Measurements from ENCODE around the gene SP6.

The SP6 gene

GRCh38 chr17:47807421-47807820, 43.5 kb downstream of the SP6 start:
- Histone ChIP-seq H3K27ac (ENCODE audit: low read depth, low read length) (no peak overlapping the region), H3K27me3 (ENCODE audit: insufficient read depth, low read length) (peaks cover 4% of the 10 kb centered on the region; the same call in 1 of the 2 replicates), H3K4me1 (ENCODE audit: insufficient read depth, low read length) (peaks cover 4% of the 10 kb centered on the region; the same call in 1 of the 2 replicates), H3K9ac (ENCODE audit: low read depth, low read length) (no peak overlapping the region), H3K9me3 (ENCODE audit: insufficient read depth, low read depth, low read length) (no peaks in the 10 kb centered on the region), H3K36me3 (ENCODE audit: insufficient read depth, low read length) (peaks cover 6% of the 10 kb centered on the region), H3K4me3 (ENCODE audit: low read length) (no peak overlapping the region)
- 85% methylated on average over 11 of the region's 11 CpGs for WGBS

DNA sequence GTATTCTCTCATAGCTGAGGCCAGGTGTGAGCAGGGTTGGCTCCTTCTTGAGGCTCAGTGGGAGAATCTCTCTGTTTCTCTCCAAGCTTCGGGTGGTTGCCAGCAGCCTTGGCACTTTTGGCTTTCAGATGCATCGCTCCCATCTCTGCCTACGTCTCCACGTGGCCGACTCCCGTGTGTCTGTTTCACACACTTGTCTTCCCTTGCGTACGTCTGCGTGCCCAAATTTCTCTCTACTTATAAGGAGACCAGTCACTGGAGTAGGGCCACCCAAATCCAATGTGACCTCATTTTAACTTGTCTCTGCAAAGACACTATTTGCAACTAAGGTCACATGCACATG, 44.1 kb downstream of the SP6 start:
- no peak overlapping the region for H3K9ac ChIP-seq (ENCODE audit: low read depth, low read length)
- H3K4me1 ChIP-seq (ENCODE audit: insufficient read depth, low read length) = peaks cover 4% of the 10 kb centered on the region; the same call in 1 of the 2 replicates
- peaks cover 4% of the 10 kb centered on the region; the same call in 1 of the 2 replicates for H3K27me3 ChIP-seq (ENCODE audit: insufficient read depth, low read length)
- H3K4me3 ChIP-seq (ENCODE audit: low read length) = no peak overlapping the region
- H3K27ac ChIP-seq (ENCODE audit: low read depth, low read length) = no peak overlapping the region
- H3K9me3 ChIP-seq (ENCODE audit: insufficient read depth, low read depth, low read length) = no peaks in the 10 kb centered on the region
- 94% methylated on average over 9 of the region's 9 CpGs for WGBS
- peaks cover 6% of the 10 kb centered on the region for H3K36me3 ChIP-seq (ENCODE audit: insufficient read depth, low read length)

DNA sequence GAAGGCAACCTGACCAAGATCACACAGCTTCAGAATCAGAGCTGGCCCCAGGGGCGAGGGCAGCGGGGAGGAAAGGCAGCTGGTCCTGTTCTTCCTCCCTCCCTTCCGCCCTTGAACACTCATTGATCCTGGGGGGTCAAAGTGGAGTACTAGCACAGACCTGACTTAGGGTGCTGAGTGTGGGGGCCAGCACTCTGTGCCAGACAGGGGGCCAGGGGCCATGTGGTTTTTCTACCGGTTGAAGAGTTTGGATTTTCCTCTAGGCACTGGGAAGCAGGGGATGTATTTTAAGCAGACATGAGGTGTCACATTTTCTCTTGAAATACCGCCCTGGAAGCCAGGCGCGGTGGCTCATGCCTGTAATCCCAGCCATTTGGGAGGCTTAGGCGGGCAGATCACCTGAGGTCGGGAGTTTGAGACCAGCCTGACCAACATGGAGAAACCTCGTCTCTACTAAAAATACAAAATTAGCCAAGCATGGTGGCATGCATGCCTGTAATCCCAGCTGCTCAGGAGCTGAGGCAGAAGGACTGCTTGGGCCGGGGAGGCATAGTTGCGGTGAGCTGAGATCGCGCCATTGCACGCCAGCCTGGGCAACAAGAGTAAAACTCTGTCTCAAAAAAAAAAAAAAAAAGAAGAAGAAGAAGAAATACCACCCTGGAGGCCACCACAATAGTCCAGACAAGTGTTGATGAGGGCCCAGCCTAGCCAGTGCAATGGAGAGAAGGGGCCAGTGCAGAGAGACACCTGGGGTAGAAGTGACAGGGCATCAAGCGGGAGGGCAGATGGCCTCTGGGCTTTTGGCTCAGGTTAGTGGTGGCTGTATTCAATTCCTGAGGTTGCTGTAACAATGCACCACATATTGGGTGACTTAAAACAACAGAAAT, 44.7 kb downstream of the SP6 start:
- Histone ChIP-seq H3K9ac (ENCODE audit: low read depth, low read length) (no peak overlapping the region), H3K4me3 (ENCODE audit: low read length) (no peak overlapping the region), H3K4me1 (ENCODE audit: insufficient read depth, low read length) (peaks cover 4% of the 10 kb centered on the region; the same call in 1 of the 2 replicates), H3K36me3 (ENCODE audit: insufficient read depth, low read length) (peaks cover 6% of the 10 kb centered on the region), H3K27ac (ENCODE audit: low read depth, low read length) (no peak overlapping the region), H3K9me3 (ENCODE audit: insufficient read depth, low read depth, low read length) (no peaks in the 10 kb centered on the region), H3K27me3 (ENCODE audit: insufficient read depth, low read length) (peaks cover 4% of the 10 kb centered on the region; the same call in 1 of the 2 replicates)
- 89% methylated on average over 16 of the region's 16 CpGs for WGBS

- WGBS = 72% methylated on average over 3 of the region's 3 CpGs
- H3K9ac ChIP-seq (ENCODE audit: low read depth, low read length) = no peak overlapping the region
- H3K36me3 ChIP-seq (ENCODE audit: insufficient read depth, low read length) = peaks cover 5% of the 10 kb centered on the region
- H3K27ac ChIP-seq (ENCODE audit: low read depth, low read length) = no peak overlapping the region
- H3K9me3 ChIP-seq (ENCODE audit: insufficient read depth, low read depth, low read length) = no peaks in the 10 kb centered on the region
- no peaks in the 10 kb centered on the region for H3K4me1 ChIP-seq (ENCODE audit: insufficient read depth, low read length)
- no peak overlapping the region for H3K4me3 ChIP-seq (ENCODE audit: low read length)
- H3K27me3 ChIP-seq (ENCODE audit: insufficient read depth, low read length) = peaks cover 4% of the 10 kb centered on the region; the same call in 1 of the 2 replicates
Observed at GRCh38 chr17:47804461-47804860, 46.5 kb downstream of the SP6 start.

DNA sequence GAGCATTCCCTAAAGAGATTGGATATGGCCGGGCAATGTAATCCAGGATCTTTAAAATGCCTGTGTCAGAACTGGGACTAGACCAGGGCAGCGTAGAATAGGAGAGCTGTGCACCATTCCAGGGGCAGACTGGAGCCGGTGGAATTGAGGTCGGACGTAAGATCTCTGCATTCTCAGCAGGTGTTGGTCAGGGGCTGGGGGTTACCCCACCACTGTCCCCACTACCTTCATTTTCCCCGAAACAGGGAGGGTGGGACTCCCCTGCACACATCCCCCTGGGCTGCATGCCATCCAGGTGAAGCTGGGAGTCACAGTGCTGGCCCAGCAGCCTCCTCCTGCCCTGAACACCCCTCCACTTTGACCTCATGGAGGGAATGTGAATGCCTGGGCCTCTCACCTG, 47.2 kb downstream of the SP6 start:
- Histone ChIP-seq H3K4me1 (ENCODE audit: insufficient read depth, low read length) (no peaks in the 10 kb centered on the region), H3K9ac (ENCODE audit: low read depth, low read length) (no peak overlapping the region), H3K4me3 (ENCODE audit: low read length) (no peak overlapping the region), H3K27me3 (ENCODE audit: insufficient read depth, low read length) (peaks cover 4% of the 10 kb centered on the region; the same call in 1 of the 2 replicates), H3K9me3 (ENCODE audit: insufficient read depth, low read depth, low read length) (no peaks in the 10 kb centered on the region), H3K36me3 (ENCODE audit: insufficient read depth, low read length) (no peaks in the 10 kb centered on the region), H3K27ac (ENCODE audit: low read depth, low read length) (no peak overlapping the region)
- WGBS = 78% methylated on average over 6 of the region's 6 CpGs

DNA sequence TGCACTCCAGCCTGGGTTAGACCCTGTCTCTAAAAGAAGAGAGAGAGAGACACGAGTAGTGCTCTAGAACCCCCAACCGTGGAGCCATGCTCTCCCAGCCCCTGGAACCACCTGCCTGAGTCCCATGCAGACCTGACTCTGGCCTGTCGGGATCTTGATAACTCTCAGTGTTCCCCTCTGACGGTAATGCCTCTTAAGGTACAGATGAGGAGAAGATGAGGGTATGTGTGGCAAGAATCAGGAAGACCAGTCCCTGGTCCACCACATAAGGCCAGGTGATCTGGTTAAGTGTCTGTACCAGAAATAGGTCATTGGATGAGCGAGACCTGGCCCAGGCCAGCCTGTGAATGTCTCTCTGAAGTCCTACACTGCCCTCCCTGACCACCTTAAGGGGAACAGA, 47.8 kb downstream of the SP6 start:
- Histone ChIP-seq H3K9ac (ENCODE audit: low read depth, low read length) (no peak overlapping the region), H3K9me3 (ENCODE audit: insufficient read depth, low read depth, low read length) (no peaks in the 10 kb centered on the region), H3K27me3 (ENCODE audit: insufficient read depth, low read length) (peaks cover 4% of the 10 kb centered on the region; the same call in 1 of the 2 replicates), H3K4me1 (ENCODE audit: insufficient read depth, low read length) (no peaks in the 10 kb centered on the region), H3K27ac (ENCODE audit: low read depth, low read length) (no peak overlapping the region), H3K4me3 (ENCODE audit: low read length) (no peak overlapping the region), H3K36me3 (ENCODE audit: insufficient read depth, low read length) (no peaks in the 10 kb centered on the region)
- 61% methylated on average over 5 of the region's 5 CpGs for WGBS

GRCh38 chr17:47802341-47803022, 48.5 kb downstream of the SP6 start:
- Histone ChIP-seq H3K27me3 (ENCODE audit: insufficient read depth, low read length) (peaks cover 4% of the 10 kb centered on the region; the same call in 1 of the 2 replicates), H3K4me3 (ENCODE audit: low read length) (no peak overlapping the region), H3K9me3 (ENCODE audit: insufficient read depth, low read depth, low read length) (no peaks in the 10 kb centered on the region), H3K27ac (ENCODE audit: low read depth, low read length) (no peak overlapping the region), H3K4me1 (ENCODE audit: insufficient read depth, low read length) (no peaks in the 10 kb centered on the region), H3K36me3 (ENCODE audit: insufficient read depth, low read length) (no peaks in the 10 kb centered on the region), H3K9ac (ENCODE audit: low read depth, low read length) (no peak overlapping the region)
- 34% methylated on average over 9 of the region's 9 CpGs for WGBS

DNA sequence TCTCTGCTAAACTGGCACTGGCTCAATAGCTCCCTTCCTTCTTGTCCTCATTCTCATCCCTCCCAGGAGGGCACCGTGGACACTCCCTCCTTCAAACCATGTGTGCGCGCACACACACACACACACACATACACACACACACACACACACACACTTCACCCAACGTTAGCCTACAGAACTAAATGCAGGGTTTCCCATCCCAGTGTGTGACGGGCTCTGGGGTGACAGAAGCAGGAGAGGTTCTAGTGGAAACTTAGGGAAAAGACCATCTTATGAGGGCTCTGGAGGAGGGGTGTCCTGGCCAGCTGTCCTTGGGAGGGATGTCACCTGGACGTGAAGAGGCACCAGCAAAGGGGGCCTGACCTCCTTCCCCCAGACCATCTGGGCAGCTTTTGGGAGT, 49.1 kb downstream of the SP6 start:
- no peaks in the 10 kb centered on the region for H3K9me3 ChIP-seq (ENCODE audit: insufficient read depth, low read depth, low read length)
- H3K27me3 ChIP-seq (ENCODE audit: insufficient read depth, low read length) = peaks cover 4% of the 10 kb centered on the region; the same call in 1 of the 2 replicates
- H3K36me3 ChIP-seq (ENCODE audit: insufficient read depth, low read length) = no peaks in the 10 kb centered on the region
- WGBS = 46% methylated on average over 6 of the region's 6 CpGs
- no peaks in the 10 kb centered on the region for H3K4me1 ChIP-seq (ENCODE audit: insufficient read depth, low read length)
- no peak overlapping the region for H3K9ac ChIP-seq (ENCODE audit: low read depth, low read length)
- H3K27ac ChIP-seq (ENCODE audit: low read depth, low read length) = no peak overlapping the region
- H3K4me3 ChIP-seq (ENCODE audit: low read length) = no peak overlapping the region

DNA sequence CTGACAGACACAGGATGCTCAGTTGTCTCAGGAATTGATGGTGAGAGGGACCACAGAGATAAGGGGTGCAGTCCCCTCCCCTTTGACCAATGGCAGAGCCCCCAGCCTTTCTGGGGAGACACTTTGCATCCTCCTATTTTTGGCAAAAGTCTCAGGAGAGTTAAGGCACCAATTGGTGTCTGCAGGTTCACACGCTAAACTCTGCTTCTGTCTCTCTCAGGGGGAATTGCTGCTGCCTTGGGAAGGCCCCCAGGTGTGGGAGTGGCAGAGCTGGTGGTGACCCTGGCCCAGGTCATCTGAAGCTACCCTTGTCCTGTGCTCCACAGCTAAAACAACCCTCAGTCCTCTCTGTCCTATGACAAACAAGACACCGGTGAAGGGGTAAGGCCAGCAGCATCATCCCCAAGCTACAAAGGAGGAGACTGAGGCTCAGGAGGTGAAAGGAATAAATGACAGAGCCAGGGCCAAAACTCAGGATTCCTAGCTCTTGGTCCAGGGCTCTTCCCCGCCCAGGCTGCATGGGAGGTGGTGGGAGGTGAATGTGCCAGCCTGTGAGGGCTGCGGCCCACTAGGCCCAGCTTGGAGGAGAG, 49.7 kb downstream of the SP6 start:
- Histone ChIP-seq H3K4me3 (ENCODE audit: low read length) (no peak overlapping the region), H3K27ac (ENCODE audit: low read depth, low read length) (no peak overlapping the region), H3K9ac (ENCODE audit: low read depth, low read length) (no peak overlapping the region), H3K36me3 (ENCODE audit: insufficient read depth, low read length) (no peaks in the 10 kb centered on the region), H3K27me3 (ENCODE audit: insufficient read depth, low read length) (peaks cover 4% of the 10 kb centered on the region; the same call in 1 of the 2 replicates), H3K9me3 (ENCODE audit: insufficient read depth, low read depth, low read length) (no peaks in the 10 kb centered on the region), H3K4me1 (ENCODE audit: insufficient read depth, low read length) (no peaks in the 10 kb centered on the region)
- 77% methylated on average over 4 of the region's 4 CpGs for WGBS

GRCh38 chr17:47800686-47801085, 50.3 kb downstream of the SP6 start:
- no peaks in the 10 kb centered on the region for H3K36me3 ChIP-seq (ENCODE audit: insufficient read depth, low read length)
- WGBS = 83% methylated on average over 12 of the region's 12 CpGs
- no peak overlapping the region for H3K4me3 ChIP-seq (ENCODE audit: low read length)
- H3K27ac ChIP-seq (ENCODE audit: low read depth, low read length) = no peak overlapping the region
- H3K9ac ChIP-seq (ENCODE audit: low read depth, low read length) = no peak overlapping the region
- H3K9me3 ChIP-seq (ENCODE audit: insufficient read depth, low read depth, low read length) = no peaks in the 10 kb centered on the region
- peaks cover 6% of the 10 kb centered on the region; the same call in 1 of the 2 replicates for H3K27me3 ChIP-seq (ENCODE audit: insufficient read depth, low read length)
- H3K4me1 ChIP-seq (ENCODE audit: insufficient read depth, low read length) = no peaks in the 10 kb centered on the region

DNA sequence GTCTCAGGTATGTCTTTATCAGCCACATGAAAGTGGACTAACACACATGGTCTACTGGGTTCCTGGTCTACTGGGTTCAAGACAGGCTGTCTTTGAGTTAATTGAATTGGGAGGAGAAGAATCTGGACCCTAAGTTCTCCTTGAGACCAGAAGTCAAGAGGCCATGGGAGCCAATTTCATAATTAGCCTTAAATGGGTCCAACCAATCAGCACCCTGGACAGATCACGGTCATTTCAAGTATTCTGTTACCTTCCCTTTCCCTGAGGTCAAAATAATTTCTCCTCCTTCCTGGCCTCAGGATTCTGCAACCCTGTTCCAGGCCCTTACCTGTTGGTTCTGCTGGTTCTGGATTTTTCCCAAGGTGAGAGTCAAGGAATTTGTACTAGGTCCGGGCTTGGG, 53.2 kb downstream of the SP6 start:
- Histone ChIP-seq H3K9ac (ENCODE audit: low read depth, low read length) (no peak overlapping the region), H3K4me1 (ENCODE audit: insufficient read depth, low read length) (no peaks in the 10 kb centered on the region), H3K27ac (ENCODE audit: low read depth, low read length) (no peak overlapping the region), H3K27me3 (ENCODE audit: insufficient read depth, low read length) (peaks cover 28% of the 10 kb centered on the region), H3K9me3 (ENCODE audit: insufficient read depth, low read depth, low read length) (no peaks in the 10 kb centered on the region), H3K4me3 (ENCODE audit: low read length) (no peak overlapping the region), H3K36me3 (ENCODE audit: insufficient read depth, low read length) (no peaks in the 10 kb centered on the region)
- 58% methylated on average over 2 of the region's 2 CpGs for WGBS
